Left forelimb (tissue), 1 donor: ENCODE results near the gene IPP.
"Not testable (repeated sequence)": the region's sequence is repeated elsewhere in the genome, so short reads cannot be mapped to it uniquely, and the experiment has no call there.

ENCODE experiments used
- DNase-seq: peaks from one replicate; pipeline ENCODE4 v3.0.0-alpha.2; 2018; ENCODE audit warnings: low spot score

The IPP gene

DNA sequence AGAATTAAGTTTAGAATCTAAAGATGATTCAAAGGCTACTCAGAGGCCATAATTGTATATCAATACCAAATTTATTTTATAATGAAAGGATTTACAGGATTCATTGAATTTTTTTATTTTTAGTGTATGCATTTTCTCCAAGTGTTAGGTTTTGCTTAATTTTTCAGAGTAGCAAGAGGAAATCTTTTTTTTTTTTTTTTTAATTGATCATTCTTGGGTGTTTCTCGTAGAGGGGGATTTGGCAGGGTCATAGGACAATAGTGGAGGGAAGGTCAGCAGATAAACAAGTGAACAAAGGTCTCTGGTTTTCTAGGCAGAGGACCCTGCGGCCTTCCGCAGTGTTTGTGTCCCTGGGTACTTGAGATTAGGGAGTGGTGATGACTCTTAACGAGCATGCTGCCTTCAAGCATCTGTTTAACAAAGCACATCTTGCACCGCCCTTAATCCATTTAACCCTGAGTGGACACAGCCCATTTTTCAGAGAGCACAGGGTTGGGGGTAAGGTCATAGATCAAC lies 10.8 kb downstream of the IPP start:
- DNase-seq = not testable (repeated sequence)

DNA sequence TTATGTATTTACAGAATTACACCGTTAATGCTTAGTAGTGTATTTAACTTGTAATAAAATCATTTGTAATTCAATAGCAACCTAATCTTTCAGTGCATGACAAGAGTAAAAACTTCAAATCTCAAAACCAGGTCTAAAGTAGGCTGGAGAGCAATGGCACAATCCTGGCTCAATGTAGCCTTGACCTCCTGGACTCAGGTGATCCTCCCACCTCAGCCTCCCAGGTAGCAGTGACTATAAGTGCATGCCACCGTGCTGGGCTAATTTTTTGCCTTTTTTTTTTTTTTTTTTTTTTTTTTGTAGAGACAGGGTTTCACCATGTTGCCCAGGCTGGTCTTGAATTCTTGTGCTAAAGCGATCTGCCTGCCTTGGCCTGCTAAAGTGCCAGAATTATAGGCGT lies 11.3 kb downstream of the IPP start:
- no peak for DNase-seq

DNA sequence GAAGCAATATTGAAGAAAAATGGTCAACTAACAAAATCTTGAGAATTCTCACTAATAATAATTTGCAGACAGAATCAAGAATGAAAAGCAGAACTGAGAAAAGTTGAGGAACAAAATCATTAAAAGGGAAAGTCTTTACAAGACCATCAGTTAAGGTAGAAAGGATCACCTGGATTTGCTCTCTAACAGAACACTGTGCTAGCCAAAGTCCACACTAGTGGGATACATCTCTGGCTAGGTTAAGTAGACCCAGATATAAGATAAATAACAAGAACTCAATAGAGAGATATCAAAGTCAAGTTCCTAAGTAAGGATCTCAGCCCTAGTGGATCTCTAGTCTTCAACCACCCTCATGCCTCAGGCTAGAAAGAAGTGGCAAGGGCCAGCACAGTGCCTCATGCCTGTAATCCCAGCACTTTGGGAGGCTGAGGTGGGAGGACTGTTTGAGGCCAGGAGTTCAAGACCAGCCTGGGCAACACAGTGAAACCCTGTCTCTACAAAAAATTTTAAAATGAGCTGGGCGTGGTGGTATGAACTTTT lies 19.6 kb downstream of the IPP start:
- DNase-seq = no peak

DNA sequence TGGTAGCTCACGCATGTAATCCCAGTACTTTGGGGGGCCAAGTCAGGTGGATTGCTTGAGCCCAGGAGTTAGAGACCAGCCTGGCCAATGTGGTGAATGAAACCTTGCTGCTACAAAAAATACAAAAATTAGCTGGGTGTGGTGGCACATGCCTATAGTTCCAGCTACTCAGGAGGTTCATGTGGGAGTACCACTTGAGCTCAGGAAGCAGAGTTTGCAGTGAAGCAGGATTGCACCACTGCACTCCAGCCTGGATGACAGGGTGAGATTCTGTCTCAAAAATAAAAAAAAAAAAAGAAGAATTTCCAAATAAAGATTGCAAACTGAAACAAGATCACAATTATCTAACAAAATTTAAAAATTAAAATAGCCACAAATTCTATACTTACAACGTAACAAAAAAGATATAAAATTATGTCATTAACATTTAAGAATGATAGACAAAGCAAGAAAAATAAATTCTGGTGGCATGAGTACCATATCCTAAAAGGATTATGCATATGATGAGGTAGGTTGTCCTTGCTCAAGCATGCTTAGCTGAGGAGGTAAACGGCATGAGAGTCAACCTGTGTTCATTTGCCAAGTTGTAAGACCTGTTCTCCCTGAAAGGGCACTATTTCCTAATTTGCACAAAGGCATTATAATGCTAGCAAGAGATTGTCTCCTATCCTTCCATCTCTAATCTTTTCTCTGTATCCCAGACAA lies 20.2 kb downstream of the IPP start:
- no peak for DNase-seq

DNA sequence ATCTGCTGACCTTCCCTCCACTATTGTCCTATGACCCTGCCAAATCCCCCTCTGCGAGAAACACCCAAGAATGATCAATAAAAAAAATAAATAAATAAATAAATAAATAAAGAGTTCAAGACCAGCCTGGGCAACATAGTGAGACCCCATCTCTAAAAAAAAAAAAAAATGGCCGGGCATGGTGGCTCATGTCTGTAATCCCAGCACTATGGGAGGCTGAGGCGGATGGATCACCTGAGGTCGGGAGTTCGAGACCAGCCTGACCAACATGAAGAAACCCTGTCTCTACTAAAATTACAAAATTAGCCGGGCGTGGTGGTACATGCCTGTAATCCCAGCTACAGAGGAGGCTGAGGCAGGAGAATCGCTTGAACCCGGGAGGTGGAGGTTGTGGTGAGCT lies 24.4 kb downstream of the IPP start:
- DNase-seq = not testable (repeated sequence)

DNA sequence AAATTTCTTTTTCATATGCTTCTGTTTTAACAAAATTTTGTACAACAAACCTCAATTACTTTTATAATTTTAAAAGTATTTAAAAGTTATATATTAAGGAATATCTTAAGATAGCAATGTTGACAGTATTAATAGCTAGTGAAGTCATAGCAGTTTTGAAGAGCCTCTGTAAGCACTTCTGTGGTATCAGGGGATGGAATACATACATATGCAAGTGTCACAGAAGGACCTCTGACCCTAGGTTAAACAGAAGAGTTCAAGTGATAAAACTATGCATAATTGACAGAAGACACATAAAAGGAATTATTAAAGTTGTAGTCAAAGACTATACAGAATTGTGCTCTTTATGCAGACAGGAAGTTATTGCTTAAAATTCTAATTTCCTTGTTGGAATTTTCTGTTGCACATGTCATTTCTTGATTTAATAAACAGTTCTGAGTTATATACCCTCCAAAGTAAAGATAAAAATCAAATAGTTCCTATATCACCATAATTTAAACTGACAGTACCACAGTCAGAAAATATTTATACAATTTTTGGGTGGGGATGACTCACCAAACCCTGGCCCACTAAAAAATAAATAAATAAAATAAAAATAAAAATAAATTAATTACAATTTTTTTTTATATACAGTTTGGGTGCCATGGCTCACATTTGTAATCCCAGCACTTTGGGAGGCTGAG lies 27.1 kb downstream of the IPP start:
- DNase-seq = no peak

DNA sequence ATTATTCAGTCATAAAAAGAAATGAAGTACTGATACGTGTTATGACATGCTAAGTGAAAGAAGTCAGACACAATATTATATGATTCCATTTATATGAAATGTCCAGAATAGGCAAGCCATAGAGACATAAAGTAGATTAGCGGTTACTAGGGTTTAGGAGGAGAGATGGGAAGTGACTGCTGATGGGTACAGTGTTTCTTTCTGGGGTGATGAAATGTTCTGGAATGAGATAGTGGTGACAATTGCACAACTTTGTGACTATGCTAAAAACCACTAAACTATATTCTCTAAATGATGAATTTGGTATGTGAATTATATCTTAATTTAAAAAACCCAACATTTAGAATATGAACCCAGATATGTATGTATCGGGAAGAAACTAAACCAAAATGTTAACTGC lies 27.6 kb downstream of the IPP start:
- no peak for DNase-seq

DNA sequence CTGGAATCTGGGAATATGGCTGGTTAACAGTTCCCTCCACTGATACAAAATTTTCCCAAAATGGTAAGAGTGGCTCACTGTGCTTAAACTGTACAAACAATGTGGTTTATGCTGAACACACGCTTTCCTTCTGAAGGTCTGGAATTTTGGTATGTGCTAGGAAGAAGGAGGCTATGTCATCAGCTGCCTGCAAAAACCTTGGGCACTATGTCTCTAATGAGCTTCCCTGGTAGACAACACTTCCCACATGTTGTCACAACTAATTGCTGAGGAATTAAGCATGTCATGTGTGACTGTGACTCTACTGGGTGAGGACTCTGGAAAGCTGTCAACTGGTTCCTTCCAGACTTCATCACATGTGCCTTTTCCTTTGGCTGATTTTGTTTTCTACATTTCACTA lies 29.2 kb downstream of the IPP start:
- DNase-seq = no peak

DNA sequence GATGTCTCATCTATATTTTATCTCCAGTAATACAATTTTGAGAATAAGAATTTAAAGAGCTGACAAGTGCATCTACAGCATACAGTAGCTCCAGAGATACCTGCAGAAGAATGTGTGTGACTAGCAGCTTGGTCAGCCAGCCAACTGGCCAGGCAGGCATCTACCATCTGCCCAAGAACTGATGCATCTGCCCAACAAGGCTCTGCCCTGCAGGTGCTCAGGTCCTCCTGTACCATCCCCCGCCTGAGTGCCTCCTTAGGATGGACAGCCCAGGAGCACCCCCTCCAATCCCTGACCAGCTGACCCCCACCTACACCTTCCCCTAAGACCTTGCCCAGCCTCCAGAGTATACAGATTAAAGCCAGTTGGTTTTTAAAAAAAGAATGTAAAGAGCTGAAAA lies 32.2 kb downstream of the IPP start:
- no peak for DNase-seq

DNA sequence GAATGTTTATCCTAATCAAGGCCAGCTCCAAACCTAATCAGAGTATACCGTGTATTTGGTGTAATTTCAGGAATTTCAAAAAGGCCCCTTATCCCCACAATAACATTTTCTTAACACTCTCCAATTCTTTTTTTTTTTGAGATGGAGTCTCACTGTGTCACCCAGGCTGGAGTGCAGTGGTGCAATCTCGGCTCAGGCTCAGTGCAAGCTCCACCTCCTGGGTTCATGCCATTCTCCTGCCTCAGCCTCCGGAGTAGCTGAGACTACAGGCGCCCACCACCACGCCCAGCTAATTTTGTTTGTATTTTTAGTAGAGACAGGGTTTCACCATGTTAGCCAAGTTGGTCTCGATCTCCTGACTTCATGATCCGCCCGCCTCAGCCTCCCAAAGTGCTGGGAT lies 33.1 kb downstream of the IPP start:
- DNase-seq = not testable (repeated sequence)

DNA sequence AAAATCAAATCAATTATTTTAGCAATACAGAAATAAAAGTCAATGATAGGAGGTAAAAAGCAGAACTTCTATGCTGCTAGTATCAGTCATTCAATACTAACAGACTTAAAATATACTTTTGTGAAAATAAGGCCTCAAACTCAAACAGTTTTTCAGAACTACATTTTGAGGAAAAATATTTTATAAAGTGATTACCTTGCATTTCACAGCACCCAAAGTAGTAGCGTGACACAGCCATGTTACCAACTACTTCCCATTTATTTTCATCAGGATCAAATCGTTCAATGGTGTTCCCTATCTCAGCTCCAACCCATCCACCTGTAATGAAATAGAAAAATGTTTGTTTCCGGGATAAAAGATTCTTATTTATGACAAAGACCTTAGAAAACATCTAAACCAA lies 33.8 kb downstream of the IPP start:
- DNase-seq = no peak

DNA sequence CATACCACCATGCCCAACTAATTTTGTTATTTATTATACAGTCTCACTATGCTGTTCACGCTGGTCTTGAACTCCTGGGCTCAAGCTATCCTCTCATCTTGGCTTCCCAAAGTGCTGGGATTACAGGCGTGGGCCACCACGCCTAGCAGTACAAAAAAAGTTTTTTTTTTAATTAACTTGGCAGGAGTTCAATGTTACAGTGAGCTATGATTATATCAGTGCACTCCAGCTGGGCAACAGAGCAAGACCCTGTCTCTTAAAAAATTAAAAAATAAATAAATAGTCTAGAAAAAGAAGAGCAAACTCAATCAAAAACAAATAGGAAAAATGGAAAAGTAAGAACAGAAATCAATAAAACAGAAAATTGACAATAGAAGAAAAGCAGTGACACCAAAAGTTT lies 36.7 kb downstream of the IPP start:
- DNase-seq = no peak

DNA sequence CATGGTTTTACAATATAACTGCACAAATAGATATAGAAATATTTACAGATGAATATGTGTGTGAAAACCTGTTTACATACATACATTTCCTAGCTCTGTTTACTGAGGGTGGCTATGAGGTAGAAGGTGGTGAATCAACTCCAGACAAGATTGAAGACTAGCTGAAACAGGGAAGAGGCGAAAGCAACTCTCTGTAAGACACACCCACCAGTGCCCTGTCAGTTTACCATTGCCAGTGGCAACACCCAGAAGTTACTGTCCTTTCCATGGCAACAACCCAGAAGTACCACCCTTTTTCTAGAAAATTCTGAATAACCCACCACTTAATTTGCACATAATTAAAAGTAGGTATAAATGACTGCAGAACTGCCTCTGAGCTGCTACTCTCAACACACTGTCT lies 45.8 kb downstream of the IPP start:
- no peak for DNase-seq

DNA sequence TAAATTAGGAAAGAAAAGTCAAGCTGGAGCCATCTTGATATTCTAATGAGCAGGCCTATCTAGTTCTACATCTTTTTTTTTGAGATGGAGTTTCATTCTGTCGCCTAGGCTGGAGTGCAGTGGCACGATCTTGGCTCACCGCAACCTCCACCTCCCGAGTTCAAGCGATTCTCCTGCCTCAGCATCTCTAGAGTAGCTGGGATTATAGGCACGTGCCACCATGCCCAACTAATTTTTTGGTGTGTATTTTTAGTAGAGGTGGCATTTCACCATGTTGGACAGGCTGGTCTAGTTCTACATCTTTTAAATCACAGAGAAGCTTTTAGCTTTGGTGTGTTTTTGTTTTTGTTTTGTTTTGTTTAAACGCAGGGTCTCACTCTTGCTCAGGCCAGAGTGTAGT lies 55.6 kb downstream of the IPP start:
- no peak for DNase-seq

DNA sequence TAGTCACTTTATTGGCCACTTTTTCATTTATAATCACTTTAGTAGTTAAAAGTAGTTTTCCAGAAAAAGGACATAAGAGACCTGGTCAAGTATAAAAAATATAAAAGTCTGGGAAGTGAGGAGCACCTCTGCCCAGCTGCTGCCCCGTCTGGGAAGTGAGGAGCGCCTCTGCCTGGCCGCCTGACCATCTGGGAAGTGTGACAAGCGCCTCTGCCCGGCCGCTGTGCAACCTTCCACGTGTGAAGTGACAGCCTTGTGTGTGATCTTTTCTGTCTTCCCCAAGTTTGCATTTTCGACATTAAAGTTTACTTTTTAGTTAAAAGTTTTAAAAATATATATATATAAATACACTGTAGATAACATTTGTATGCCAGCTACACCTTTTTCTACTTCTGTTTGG lies 56.6 kb downstream of the IPP start:
- DNase-seq = not testable (repeated sequence)

DNA sequence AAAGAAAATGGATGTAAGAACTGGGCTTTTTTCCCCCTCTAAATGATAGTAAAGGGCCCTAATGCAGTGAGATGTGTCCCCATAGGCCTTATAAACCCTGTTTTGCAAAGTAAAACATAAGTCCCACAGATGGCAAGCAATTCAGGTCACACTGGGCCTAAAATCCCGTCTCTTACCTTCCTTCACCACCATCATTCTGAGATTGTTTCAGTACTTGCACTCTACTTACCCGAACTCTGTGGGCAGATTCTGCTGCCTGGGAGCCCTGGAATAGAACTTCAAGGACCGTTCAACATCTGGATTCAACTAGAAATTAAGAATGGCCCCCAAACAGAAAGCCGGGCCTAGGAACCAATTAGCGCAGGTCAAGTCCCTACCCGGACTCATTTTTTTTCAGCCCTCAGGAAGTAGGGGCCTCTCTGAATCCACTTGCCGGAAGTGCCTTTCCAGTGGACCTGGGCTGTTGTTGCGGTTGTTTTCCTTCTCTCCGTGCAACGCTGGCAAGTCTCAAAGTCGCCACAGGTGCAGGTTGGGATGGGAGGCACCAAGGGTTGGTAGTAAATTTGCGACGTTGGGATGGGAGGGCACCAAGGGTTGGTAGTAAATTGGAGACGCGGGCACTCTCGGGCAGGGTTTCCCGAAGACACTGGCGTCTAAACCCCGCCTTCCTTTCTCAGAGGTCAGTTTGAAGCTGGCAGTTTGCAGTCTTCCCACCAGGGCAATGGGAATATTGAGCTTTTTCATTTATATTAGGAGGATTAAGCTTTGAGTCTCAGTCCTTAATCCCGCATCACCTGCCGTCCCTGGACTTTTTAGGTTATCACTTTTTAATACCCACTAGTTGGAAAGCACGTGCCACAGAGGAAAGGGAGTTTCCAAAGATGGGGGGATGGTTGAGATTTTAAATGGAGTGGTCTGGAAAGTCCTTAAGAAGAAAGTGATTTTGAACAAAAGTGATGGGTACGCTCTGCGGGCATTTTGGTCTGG lies 62.4 kb downstream of the IPP start, which contains the start of gene TMEM69:
Gene TMEM69 (plus strand): TSS at position 428 of the 987 bp plus-strand sequence. CDS start 2,888 bp downstream, outside the sequence.
- peak; percentile 86 for DNase-seq

DNA sequence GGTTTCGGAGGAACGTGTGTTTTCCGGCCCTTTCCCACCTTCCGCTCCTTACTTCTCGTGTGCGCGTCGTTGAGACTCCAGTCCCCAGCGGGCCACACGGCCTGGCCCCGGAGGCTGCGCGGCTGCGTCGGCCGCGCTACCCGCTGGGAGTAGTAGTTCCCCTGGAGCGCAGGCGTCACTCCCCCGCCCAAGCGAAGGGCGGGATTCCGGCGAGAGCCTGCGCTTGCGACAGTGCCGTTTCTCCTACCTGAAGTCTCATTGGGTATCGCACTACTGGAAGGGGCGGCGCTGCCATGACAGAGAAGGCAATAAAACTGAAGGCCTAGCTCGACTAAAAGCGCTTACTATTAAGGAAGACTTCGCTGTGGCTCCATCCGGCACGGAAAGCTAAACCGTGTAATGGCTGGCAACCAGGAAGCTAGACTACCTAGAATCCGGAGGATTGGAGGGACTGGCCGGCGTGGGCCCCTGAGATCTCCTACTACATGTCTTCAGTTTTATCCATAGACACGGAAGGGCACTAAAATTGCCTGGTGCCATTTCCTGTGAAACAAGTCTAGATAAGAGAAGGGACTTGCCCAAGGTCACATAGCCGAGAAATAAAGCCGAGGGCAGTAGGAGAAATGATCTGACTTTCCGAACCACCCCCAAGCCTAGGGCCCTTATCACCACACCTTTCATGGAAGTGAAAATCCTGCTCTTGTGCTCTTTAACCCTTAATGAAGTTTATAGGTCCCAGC lies 63.3 kb downstream of the IPP start:
- peak; percentile 97 for DNase-seq

DNA sequence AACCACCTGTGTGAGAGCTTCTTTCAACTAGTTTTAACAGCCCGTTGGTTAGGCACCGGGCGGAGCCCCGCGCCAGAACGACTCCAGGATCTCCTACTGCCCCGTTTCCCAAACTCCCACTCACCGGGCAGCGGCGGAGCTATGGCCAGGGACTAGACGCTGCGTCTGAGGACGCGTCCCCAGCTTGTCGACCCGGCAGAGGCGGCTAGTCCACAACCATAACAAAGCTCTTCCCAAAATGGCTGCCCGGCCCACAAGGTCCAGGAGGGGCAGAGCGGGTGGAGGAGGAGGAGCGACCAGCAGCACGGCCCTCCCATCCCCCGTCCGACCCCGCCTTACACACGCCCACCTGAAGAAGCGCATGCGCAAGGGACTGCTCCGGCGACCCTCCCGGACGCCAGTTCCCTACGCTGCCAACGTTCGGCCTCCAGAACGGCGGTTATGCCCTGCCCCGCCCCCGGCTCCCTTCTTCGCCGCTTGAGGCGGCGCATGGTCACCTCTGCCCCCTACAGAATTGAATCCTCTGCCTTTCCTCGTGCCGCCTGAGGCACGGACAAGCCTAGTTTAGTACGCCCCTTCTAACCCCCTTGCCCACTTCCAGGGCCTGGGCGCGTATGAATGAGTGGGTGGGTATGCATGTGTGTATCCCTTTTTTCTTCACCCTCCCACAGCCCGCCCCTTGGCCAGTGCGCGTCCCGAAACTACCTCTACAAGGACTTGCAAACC lies 64.0 kb downstream of the IPP start, which contains the start of gene GPBP1L1:
Gene GPBP1L1 (minus strand): TSS at position 246 of the 726 bp plus-strand sequence. CDS start 27,446 bp downstream, outside the sequence.
- DNase-seq = peak; percentile 99

DNA sequence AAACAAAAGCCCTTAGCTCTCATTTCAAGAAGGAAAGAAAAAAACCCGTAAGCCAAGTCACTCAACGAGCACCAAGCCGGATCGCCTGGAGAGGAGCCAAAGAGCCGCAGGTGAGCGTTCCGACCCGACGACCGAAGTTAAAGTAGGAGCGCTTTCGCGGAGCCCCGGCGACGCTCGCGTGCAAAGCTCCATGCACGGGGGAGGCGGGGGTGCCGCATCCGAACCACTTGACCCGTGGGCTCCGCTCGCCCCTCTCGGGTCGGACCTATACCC lies 64.5 kb downstream of the IPP start:
- DNase-seq = no peak

DNA sequence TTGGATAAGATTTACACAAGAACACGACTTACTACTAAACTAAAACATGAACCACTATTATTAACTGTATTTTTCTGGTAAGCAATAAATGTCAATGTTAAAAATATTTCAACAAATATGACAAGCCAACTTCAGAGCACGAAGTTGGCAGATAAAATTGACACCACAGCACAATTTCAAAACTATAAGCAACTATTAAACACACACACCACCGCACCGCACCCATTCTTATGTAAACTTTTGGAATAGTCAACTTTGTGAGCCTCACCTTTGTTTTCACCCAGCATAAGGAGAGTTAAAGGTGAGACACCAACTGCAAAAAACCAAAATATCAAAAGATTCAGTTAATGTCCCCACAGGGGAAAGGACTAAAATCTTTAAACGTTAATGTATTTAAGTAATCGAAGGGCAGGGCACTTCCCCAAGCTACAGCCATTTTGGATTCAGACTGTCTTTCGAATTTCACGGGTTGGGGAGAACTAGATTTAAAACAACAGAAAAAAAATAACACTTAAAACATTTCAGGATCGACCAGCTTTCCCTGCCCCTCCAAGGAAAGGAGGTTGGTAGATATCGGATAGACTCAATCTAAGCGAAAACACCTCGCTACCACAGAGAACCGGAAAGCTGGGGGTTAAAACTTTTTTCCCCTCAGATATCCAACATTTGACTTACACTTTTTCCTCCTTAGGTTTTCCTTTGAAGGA lies 65.0 kb downstream of the IPP start:
- no peak for DNase-seq
